Small intestine (tissue), 16 donors: Measurements from ENCODE around the gene CAPS. TPM values are rescaled to one million over a fixed set of nuclear protein-coding genes. Genes with fewer than 3 reads are reported as not detected.
"Not testable (repeated sequence)": the region's sequence is repeated elsewhere in the genome, so short reads cannot be mapped to it uniquely, and the experiment has no call there.

Experiments used
- DNase-seq, 2 donors: peaks; one replicate each; pipeline versions ENCODE4 v3.0.0 to v3.0.0-alpha.2; 2013
- FAIRE-seq: peaks from 2 replicates; lab custom pipeline; 2012; peaks lifted over from hg19 to GRCh38; lab: Jason Lieb, UNC
- H3K27ac ChIP-seq, 3 donors: one replicate each; pipeline ENCODE4 v1.5.1; 2013; ENCODE audit warnings: low read length in 2 of 3, mild to moderate bottlenecking in 2 of 3, control low read depth in 1 of 3, inconsistent platforms in 1 of 3, low read depth in 1 of 3, moderate library complexity in 1 of 3
- H3K27me3 ChIP-seq, 3 donors: one replicate each; pipeline ENCODE4 v1.6.1; 2013; ENCODE audit warnings: low read length in 3 of 3, inconsistent platforms in 1 of 3; ENCODE audit not compliant: control insufficient read depth in 3 of 3, insufficient read depth in 3 of 3
- H3K36me3 ChIP-seq, 3 donors: one replicate each; pipeline ENCODE4 v1.6.1; 2013; ENCODE audit warnings: low read length in 3 of 3, inconsistent platforms in 1 of 3, low read depth in 1 of 3, mild to moderate bottlenecking in 1 of 3, moderate library complexity in 1 of 3; ENCODE audit not compliant: control insufficient read depth in 3 of 3, insufficient read depth in 2 of 3
- H3K4me1 ChIP-seq, 3 donors: one replicate each; pipeline ENCODE4 v1.6.1; 2013; ENCODE audit warnings: low read length in 2 of 3, inconsistent platforms in 1 of 3, low read depth in 1 of 3, mild to moderate bottlenecking in 1 of 3, moderate library complexity in 1 of 3; ENCODE audit not compliant: control insufficient read depth in 3 of 3, insufficient read depth in 2 of 3
- H3K4me3 ChIP-seq, 3 donors: one replicate each; pipeline ENCODE4 v1.5.1; 2013; ENCODE audit warnings: low read length in 3 of 3, control low read depth in 1 of 3, inconsistent platforms in 1 of 3, low read depth in 1 of 3, mild to moderate bottlenecking in 1 of 3, moderate library complexity in 1 of 3
- H3K9me3 ChIP-seq, 2 donors: one replicate each; pipeline ENCODE4 v1.6.1; 2013; ENCODE audit warnings: low read depth in 1 of 2, low read length in 1 of 2; ENCODE audit not compliant: control insufficient read depth in 2 of 2, insufficient read depth in 1 of 2
- WGBS, 3 donors: extraction: QIAGEN DNeasy Blood & Tissue Kit; methylation state at CpG; one replicate each; pipeline ENCODE4 v1.1.7; 2013; 5-methylcytosine and 5-hydroxymethylcytosine counted together
- long read RNA-seq, 10 donors: transcript quantifications; one replicate each; lab custom pipeline, GENCODE V29; 2026
- polyA plus RNA-seq, 4 donors: library from polyadenylated mRNA; stranded (reverse) in 3 of 4; unstranded in 1 of 4; fragments of 200-250 nt in 3 of 4; fragments of 120-200 nt in 1 of 4; gene quantifications; one replicate each; pipeline versions ENCODE4 v1.2.1 to v1.2.3, GENCODE V29; 2013
- donor health status: healthy with polysubstance abuse.
- donor health status: control.
- donor health status: control.
- donor health status: Bipolar disorder and iron deficiency.
- donor health status: healthy.

Gene CAPS
- 10 to 100 TPM in 3 of 4 donors, 1 to 10 TPM in 1; 8.7 to 22.7 (median 15.4) TPM for polyA plus RNA-seq
- long read RNA-seq, donor 1: 0 reads
- long read RNA-seq, donor 2: 0 reads
- long read RNA-seq, donor 3, partial matches to known transcripts: 0 of 4 reads
- long read RNA-seq, donor 3, other reads (novel, unspliced or antisense): 0 of 4 reads
- long read RNA-seq, donor 4: 0 reads
- long read RNA-seq, donor 5, partial matches to known transcripts: 0 of 3 reads
- long read RNA-seq, donor 5, other reads (novel, unspliced or antisense): 0 of 3 reads
- long read RNA-seq, donor 6, partial matches to known transcripts: 0 of 2 reads
- long read RNA-seq, donor 6, other reads (novel, unspliced or antisense): 0 of 2 reads
- long read RNA-seq, donor 7, transcript CAPS-203 (5 exons, 3,750 nt): major isoform, 9 of 9 reads
- long read RNA-seq, donor 7, partial matches to known transcripts: 0 of 9 reads
- long read RNA-seq, donor 7, other reads (novel, unspliced or antisense): 0 of 9 reads
- long read RNA-seq, donor 8: 0 reads
- long read RNA-seq, donor 9: 0 reads
- long read RNA-seq, donor 10, transcript CAPS-203 (5 exons, 3,750 nt): major isoform, 11 of 11 reads
- long read RNA-seq, donor 10, partial matches to known transcripts: 0 of 11 reads
- long read RNA-seq, donor 10, other reads (novel, unspliced or antisense): 0 of 11 reads

GRCh38 chr19:5913739-5914357 lies at the start of gene CAPS:
CAPS (plus strand) TSS chr19:5914254; CDS start chr19:5914407, 153 bp downstream.
- DNase-seq (peak in 1 of 2 donors; percentile 17), FAIRE-seq (no peak)
- no peaks in the 10 kb centered on the region for H3K9me3 ChIP-seq
- peaks cover 12 to 69% (median 28%) of the 10 kb centered on the region in 3 donors for H3K36me3 ChIP-seq
- no peaks in the 10 kb centered on the region for H3K27me3 ChIP-seq
- 64 to 78% (median 77%) methylated on average over 8 to 10 of the region's 10 CpGs for WGBS, 3 donors
- H3K27ac ChIP-seq: no peak within 1 kb of the TSS
- peaks cover 0 to 19% (median 0%) of the 10 kb centered on the region in 3 donors for H3K4me1 ChIP-seq
- H3K4me3 ChIP-seq: no peak within 1 kb of the TSS

DNA sequence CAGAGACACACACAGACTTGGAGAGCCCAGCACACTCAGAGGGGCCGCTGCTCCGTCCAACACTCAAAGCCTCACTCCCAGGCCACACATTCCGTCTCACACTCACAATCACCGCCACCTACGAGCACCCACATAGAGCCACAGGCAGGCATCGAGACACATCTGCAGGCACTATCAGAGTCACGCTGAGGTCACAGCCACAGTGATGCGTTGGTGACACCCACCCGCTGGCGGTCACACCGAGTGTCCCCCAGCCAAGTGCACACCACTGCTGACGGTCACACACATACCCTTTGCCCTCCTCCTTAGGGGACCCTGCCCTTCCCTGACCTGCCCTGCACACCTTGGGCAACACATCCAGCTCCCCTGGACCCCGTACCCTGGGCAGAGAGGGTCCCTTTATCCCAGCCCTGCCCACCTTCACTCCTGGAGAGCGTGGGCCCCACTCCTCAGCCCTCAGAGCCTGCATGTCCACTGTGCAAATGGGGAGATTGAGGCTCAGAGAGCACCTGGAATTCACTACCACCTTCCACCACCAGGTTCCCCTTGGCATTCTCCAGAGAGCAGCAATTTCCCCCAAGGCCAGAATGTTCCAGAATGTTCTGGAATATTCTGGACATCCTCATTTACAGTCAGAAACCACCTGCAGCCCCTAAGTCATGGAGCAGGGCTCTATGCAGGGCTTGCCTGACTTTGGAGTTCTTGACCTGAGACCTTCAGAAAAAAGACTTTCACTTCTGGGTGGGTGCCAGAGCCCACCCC lies 49.1 kb upstream of the CAPS start:
- Histone ChIP-seq H3K27ac (no peak overlapping the region), H3K27me3 (no peaks in the 10 kb centered on the region), H3K4me3 (no peak overlapping the region), H3K9me3 (no peaks in the 10 kb centered on the region), H3K36me3 (no peaks in the 10 kb centered on the region), H3K4me1 (peaks cover 0 to 4% (median 0%) of the 10 kb centered on the region in 3 donors)
- no peak for FAIRE-seq
- no peak for DNase-seq
- 82 to 86% (median 83%) methylated on average over 14 of the region's 14 CpGs for WGBS, 3 donors

GRCh38 chr19:5865772-5866171 lies 48.3 kb upstream of the CAPS start:
- 66 to 72% (median 67%) methylated on average over 11 of the region's 11 CpGs for WGBS, 3 donors
- H3K9me3 ChIP-seq: no peaks in the 10 kb centered on the region
- no peak overlapping the region for H3K4me3 ChIP-seq
- DNase-seq (no peak), FAIRE-seq (no peak)
- H3K27me3 ChIP-seq: no peaks in the 10 kb centered on the region
- H3K36me3 ChIP-seq: no peaks in the 10 kb centered on the region
- peaks cover 0 to 4% (median 0%) of the 10 kb centered on the region in 3 donors for H3K4me1 ChIP-seq
- H3K27ac ChIP-seq: no peak overlapping the region

- Histone ChIP-seq H3K4me1 (no peaks in the 10 kb centered on the region), H3K4me3 (no peak overlapping the region), H3K27ac (no peak overlapping the region), H3K9me3 (no peaks in the 10 kb centered on the region), H3K27me3 (no peaks in the 10 kb centered on the region), H3K36me3 (no peaks in the 10 kb centered on the region)
- no peak for FAIRE-seq
- no peak for DNase-seq
- WGBS, 3 donors: 85 to 88% (median 86%) methylated on average over 26 to 31 of the region's 31 CpGs
Observed at GRCh38 chr19:5867201-5868136, 46.6 kb upstream of the CAPS start.

DNA sequence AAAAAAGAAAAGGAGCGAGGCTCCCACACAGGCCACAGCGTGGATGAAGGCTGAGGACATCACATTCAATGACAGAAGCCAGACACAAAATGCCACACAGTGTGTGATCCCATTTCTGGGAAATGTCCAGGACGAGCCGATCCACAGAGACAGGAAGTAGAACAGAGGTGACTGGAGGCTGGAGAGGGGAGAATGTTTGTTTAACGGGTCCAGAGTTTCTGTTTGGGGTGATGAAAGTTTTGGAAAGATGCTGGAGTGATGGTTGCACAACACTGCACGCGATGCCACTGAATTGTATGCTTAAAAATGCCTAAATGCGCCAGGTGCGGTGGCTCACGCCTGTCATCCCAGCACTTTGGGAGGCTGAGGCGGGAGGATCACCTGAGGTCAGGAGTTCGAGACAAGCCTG lies 43.1 kb upstream of the CAPS start:
- DNase-seq: no peak
- no peak for FAIRE-seq
- WGBS, 3 donors: 72 to 86% (median 74%) methylated on average over 12 of the region's 12 CpGs
- Histone ChIP-seq H3K27ac (peak overlapping the region in 1 of 3 donors; percentile 16), H3K9me3 (no peaks in the 10 kb centered on the region), H3K27me3 (no peaks in the 10 kb centered on the region), H3K4me1 (peaks cover 0 to 3% (median 0%) of the 10 kb centered on the region in 3 donors), H3K36me3 (no peaks in the 10 kb centered on the region), H3K4me3 (no peak overlapping the region)

GRCh38 chr19:5873617-5874199 lies 40.3 kb upstream of the CAPS start:
- H3K9me3 ChIP-seq: no peaks in the 10 kb centered on the region
- WGBS, 3 donors: 85 to 92% (median 88%) methylated on average over 12 of the region's 12 CpGs
- H3K4me3 ChIP-seq: no peak overlapping the region
- DNase-seq: no peak
- FAIRE-seq: no peak
- no peaks in the 10 kb centered on the region for H3K27me3 ChIP-seq
- H3K4me1 ChIP-seq: peaks cover 0 to 9% (median 0%) of the 10 kb centered on the region in 3 donors
- no peak overlapping the region for H3K27ac ChIP-seq
- H3K36me3 ChIP-seq: no peaks in the 10 kb centered on the region

DNA sequence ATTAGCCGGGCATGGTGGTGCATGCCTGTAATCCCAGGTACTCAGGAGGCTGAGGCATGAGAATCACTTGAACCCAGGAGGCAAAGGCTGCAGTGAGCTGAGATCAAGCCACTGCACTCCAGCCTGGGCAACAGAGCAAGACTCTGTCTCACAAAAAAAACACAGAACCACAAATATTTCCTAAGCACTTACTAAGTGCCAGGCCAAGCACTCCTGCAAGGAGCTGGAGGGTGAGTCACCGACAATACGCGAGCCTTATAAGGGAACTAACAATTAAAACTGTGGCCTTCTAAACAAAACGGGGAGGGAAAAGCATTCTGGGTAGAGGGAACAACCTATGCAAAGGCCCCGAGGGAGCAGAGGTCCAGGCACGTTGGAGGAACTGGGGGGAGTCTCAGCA lies 39.6 kb upstream of the CAPS start:
- not testable (repeated sequence) for DNase-seq, FAIRE-seq, H3K36me3 ChIP-seq, H3K4me3 ChIP-seq, H3K27me3 ChIP-seq, H3K27ac ChIP-seq, H3K4me1 ChIP-seq, H3K9me3 ChIP-seq
- WGBS, 3 donors: 79 to 86% (median 85%) methylated on average over 6 to 7 of the region's 7 CpGs
